K562 (cell line): Measurements from ENCODE around the gene GPD1L.

Experiments used
- CHD2 ChIP-seq: IDR thresholded peaks from 2 replicates; pipeline ENCODE4 v1.6.1; 2011; ENCODE audit warnings: low read depth, low read length
- TCF3 ChIP-seq: sonication (generic); formaldehyde crosslinking; IDR thresholded peaks from 2 replicates; pipeline ENCODE4 v1.4.0; 2020; ENCODE audit warnings: mild to moderate bottlenecking, missing genetic modification reagents

DNA sequence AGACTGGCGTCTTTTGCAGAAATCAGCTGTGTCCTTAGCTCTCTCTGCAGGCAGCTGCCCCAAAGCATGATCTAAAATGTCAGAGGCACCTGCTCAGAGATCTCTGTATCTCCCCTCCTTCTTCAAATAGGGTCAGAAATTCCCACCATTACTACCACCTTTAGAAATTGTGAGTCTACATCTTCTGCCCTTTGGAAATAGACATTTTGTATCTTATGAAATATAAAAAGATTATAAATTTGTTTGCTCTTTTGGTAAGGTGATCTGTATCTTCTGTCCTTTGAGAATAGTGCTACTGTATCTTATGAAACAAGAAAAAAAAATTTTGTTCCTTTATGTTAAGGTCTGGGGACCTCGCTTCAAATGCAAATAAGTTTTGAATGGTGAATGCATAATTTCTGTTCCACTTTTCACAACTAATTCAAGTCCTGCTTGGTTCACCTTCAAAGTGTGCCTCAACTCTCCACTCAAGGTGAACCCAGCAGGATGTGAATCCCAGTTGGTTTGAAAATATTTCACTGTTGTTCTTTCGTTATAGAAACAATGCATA is 28.3 kb upstream of the GPD1L start:
- TF ChIP-seq TCF3 (no peak), CHD2 (no peak)
